Hematopoietic multipotent progenitor cell (in vitro differentiated cells): ENCODE measurements around the gene CCR2. TPM values are rescaled to one million over a fixed set of nuclear protein-coding genes. Genes with fewer than 3 reads are reported as not detected.
"Not testable (repeated sequence)": the region's sequence is repeated elsewhere in the genome, so short reads cannot be mapped to it uniquely, and the experiment has no call there.

Source experiments
- DNase-seq, 3 donors: peaks; one replicate each; pipeline ENCODE4 v3.0.0-alpha.2; 2011 to 2015; ENCODE audit warnings: low read depth in 2 of 3, low spot score in 2 of 3
- total RNA-seq: library from RNA; depleted of rRNA; stranded (reverse); fragments of >200 nt; gene quantifications from one replicate; pipeline ENCODE4 v1.2.3, GENCODE V29; 2012

CCR2 gene
- total RNA-seq, 1 donor, result 0.81 TPM

DNA sequence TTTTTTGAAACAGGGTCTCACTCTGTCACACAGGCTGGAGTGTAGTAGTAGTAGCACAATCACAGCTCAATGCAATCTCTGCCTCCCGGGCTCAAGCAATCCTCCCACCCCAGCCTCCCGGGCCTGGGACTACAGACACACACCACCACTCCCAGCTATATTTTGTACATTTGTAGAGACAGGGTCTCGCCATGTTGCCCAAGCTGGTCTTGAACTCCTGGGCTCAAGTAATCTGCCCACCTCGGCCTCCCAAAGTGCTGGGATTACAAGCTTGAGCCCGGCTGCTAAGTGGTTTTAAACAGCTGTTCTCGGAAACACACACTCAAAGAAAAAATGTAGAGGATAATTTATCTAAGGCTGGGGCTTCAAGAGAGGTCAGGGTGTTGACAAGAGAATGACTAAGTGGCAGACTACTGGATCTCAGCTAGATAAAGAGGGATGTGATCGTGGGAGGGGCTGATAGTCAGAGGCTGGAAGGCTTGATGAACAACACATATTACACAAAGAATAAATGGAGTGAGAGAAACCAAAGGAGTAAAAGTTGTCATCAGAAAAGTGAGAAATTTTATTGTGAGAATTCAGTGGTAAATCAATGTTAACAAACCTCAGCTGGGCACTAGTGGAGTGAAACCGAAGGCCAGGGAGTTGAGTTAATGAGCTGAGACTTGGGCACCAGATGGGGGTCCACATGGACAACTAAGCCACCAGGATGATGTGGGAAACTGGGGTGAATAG is 46.3 kb downstream of the CCR2 start:
- DNase-seq, result no peak

DNA sequence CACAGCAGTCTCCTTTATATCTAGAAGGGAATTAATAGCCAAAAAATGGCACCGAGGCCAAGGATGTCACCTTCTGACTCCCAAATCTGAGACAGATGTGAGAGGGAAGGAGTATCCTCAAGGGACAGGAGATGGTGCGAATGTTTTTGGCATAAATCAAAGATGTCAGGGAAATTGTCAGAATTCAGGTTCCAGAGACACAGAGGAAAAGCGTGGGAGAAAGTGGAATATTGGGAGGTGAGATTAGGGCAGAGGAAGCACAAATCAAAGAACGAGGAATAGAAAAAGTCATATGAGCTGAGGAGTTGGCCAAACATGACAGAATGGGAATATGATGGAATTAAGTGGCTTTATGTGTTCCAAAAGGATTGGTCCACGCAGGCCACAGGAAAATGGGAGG is 46.9 kb downstream of the CCR2 start:
- DNase-seq, result no peak

DNA sequence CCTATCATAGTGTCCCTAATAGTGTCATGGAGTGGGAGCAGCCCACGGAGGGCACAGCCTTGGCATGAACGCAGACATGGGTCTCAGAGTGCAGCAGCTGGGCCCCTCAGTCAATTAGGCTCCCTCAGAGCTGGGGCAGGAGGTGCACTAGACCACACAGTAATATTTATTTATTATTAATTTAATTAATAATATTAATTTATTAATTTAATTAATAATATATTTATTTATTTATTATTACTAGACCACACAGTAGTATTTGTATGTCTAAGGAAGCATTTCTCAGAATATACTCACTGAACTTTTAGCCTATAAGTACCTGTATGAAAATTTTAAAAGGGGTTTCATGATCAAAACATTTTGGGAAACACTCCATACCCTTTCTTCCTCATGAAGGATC is 47.7 kb downstream of the CCR2 start:
- DNase-seq, result no peak

DNA sequence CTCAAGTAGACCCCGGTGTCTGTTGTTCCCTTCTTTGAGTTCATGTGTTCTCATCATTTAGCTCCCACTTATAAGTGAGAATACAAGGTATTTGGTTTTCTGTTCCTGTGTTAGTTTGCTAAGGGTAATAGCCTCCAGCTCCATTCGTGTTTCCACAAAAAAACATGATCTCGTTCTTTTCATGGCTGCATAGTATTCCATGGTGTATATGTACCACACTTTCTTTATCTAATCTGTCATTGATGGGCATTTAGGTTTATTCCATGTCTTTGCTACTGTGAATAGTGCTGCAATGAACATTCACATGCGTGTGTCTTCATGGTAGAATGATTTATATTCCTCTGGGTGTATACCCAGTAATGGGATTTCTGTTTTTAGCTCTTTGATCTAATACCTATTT is 49.0 kb downstream of the CCR2 start:
- DNase-seq, result not testable (repeated sequence)

DNA sequence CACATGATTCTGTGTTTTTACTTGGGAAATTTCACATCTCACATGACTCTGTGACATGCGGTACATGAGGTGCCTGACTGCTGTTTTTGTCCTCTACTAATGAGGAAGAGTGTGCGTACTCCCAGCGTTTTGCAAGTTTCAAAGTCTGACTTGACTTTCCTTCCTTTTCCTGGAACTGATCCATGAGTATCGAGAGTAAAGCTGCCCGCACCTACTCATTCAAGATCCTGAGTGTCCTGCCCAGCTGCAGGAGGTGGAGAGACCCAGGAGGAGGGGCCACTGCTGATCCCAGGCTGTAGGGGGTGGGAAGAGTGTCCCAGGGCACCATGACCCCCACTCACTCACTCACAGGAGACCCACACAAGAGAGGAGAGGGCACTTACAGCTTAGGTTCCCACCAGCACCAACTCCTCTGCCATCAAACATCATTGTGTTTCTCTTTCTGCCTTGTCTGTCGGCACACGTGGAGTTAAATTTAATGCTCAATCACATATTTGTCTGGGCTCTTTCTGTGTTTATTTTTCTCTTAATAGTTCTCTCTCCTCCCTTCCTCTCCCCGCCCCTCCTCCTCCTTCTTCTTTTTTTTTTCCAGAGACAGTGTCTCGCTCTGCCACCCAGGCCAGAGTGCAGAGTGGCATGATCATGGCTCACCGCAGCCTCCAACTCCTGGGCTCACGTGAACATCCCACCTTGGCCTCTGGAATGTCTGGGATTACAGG is 51.5 kb downstream of the CCR2 start:
- no peak for DNase-seq

DNA sequence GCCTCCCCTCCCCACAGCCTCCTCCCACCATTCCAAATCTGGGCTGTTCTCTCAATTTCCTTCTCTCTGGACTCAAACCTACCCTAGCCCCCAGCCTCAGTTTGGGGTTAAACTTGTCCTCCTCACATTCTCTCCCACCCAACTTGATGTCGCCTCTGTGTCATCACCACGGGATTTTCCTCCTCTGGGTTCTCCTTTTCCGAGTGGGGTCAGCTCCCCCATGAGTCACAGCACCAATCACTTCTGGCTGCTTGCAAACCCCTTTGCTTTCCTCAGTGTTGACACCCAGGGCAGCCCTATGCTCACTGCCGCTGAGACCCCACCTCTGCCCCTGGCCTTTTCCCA is 52.5 kb downstream of the CCR2 start:
- peak in 1 of 3 donors; percentile 39 for DNase-seq

DNA sequence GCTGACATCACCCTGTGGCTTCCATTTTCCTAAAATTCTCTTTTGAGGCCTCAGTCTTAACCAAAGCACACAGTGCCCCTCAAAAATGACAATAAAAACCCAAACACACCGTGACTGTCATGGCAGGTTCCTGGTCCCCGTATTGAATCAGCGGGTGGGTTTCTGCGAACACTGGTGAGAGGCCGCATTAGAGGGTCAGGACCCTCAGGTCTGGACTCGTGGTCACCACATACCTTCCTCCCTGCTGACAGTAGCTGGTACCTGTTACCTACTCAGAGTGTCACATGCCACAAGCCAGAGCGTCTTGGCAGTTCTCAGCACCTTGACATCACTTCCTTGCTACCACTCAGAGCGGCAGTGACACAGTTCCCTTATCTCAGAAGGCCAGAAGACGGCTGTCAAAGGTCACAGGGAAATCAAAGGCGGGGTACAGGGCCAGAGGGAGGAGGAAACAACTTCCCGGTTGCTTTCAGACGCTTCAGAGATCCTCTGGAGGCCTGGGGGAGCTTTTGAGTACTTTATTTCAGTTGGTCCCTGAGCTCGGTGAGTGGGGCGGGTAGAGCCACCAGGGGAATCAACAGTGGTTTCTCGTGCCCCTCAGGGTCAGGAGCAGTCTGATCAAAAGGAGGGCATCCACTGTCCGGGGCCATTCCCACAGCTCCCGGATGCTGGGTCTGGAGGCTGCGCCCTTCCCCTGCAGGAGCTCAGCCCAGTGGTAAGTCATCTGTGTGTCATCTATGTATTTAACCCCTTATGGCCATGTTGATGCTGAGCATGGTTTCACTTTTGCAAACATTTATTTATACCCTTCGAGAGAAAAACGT is 53.1 kb downstream of the CCR2 start, which contains the start of the genes CCR5AS and CCRL2:
CCR5AS (minus strand) TSS at position 279 of the 824 bp plus-strand sequence.
CCRL2 (plus strand) TSS at position 472 of the 824 bp plus-strand sequence. CDS start 821 bp downstream, outside the sequence.
- peak in 2 of 3 donors; percentile 88 for DNase-seq

DNA sequence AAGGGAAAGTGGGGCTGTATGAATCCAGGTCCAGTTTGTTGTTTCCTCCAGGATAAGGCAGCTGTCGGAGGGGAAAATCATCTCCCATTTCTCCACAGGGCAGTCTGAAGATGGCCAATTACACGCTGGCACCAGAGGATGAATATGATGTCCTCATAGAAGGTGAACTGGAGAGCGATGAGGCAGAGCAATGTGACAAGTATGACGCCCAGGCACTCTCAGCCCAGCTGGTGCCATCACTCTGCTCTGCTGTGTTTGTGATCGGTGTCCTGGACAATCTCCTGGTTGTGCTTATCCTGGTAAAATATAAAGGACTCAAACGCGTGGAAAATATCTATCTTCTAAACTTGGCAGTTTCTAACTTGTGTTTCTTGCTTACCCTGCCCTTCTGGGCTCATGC is 54.1 kb downstream of the CCR2 start:
- no peak for DNase-seq

DNA sequence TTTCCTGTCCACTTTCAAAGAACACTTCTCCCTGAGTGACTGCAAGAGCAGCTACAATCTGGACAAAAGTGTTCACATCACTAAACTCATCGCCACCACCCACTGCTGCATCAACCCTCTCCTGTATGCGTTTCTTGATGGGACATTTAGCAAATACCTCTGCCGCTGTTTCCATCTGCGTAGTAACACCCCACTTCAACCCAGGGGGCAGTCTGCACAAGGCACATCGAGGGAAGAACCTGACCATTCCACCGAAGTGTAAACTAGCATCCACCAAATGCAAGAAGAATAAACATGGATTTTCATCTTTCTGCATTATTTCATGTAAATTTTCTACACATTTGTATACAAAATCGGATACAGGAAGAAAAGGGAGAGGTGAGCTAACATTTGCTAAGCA is 54.9 kb downstream of the CCR2 start:
- no peak for DNase-seq

DNA sequence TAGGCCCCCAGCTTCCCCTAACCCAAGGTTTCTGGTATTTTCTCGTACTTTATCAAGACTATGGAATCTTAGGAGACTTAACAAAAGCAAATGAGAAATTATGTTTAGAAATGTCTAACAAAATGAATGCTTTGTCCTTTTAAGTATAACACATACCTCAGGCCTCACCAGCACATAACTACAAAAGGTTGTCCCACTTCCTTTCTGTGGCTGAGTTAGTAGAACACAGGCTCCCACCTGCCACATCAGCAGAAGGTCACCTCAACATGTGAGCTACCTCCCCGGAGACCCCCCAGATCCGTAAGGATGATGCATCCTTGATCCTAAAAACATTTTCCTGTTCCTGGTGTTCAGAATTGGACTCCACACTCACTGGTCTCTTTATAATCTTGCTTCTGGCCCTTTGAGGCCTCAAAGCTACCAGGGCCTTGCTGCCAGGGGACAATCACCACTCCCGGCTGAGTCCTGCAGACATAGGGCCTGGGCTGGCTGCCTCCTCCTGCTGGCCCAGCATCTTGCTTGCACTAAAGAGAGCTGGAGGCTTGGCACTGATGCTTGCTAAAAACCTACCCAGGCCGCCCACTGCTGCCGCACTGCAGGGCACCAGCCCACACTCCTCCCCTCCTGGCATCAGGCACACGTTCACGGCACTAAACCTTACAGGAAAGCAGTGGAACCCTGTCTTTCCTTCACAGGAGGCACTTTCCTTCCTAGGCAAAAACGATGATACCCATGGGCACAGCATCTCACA is 56.0 kb downstream of the CCR2 start:
- DNase-seq, result no peak

Other genes with a start within 250 kb of the CCR2 start
- gene CCR1, start 145.8 kb upstream of the CCR2 start, total RNA-seq, result 1.3 TPM
- 0.27 TPM for gene CCR3, start 111.7 kb upstream of the CCR2 start, total RNA-seq
- gene CCR5, start 16.8 kb downstream of the CCR2 start, total RNA-seq, result under 0.01 TPM
- 7.0 TPM for gene CCRL2, start 53.1 kb downstream of the CCR2 start, total RNA-seq
- 3.2 TPM for gene LTF, start 110.8 kb downstream of the CCR2 start, total RNA-seq
- gene RTP3, start 143.9 kb downstream of the CCR2 start, total RNA-seq, result not detected
- gene LRRC2, start 212.2 kb downstream of the CCR2 start, total RNA-seq, result under 0.01 TPM